ENCODE results near the gene PTPRD. TPM values are rescaled to one million over a fixed set of nuclear protein-coding genes. Genes with fewer than 3 reads are reported as not detected.

The PTPRD gene
- total RNA-seq, 4 donors from 2014 or later: 0.78 to 11.7 (median 1.6) TPM

GRCh38 chr9:8268216-8268878 lies 2344.5 kb downstream of the PTPRD start:
- ATAC-seq (peak in 1 of 2 donors; percentile 39), DNase-seq (no peak)
- in situ Hi-C loops (cut with MboI; ENCODE audit: low sequenced_read_pairs in 4 of 4) (no loop called here), intact Hi-C loops (cut with DNase I; ENCODE audit: low total_unique reads) (no loop called here)
- TF ChIP-seq CTCF (IDR thresholded peaks at IDR 0.05 in 4 of 5, conservative IDR thresholded peaks at IDR 0.05 in 1 of 5) (no peak), POLR2A (IDR thresholded peaks at IDR 0.05) (no peak)
- Histone ChIP-seq H3K9me3 (no peaks in the 10 kb centered on the region), H3K4me1 (no peaks in the 10 kb centered on the region), H3K4me3 (no peak overlapping the region), H3K27me3 (no peaks in the 10 kb centered on the region), H3K27ac (no peak overlapping the region), H3K36me3 (no peaks in the 10 kb centered on the region)

GRCh38 chr9:8267636-8268035 lies 2345.2 kb downstream of the PTPRD start:
- Histone ChIP-seq H3K27ac (no peak overlapping the region), H3K4me1 (peaks cover 4 to 5% of the 10 kb centered on the region in 2 donors), H3K36me3 (no peaks in the 10 kb centered on the region), H3K27me3 (no peaks in the 10 kb centered on the region), H3K4me3 (no peak overlapping the region), H3K9me3 (no peaks in the 10 kb centered on the region)
- ATAC-seq (no peak), DNase-seq (no peak)
- in situ Hi-C loops (cut with MboI; ENCODE audit: low sequenced_read_pairs in 4 of 4) (no loop called here), intact Hi-C loops (cut with DNase I; ENCODE audit: low total_unique reads) (no loop called here)
- TF ChIP-seq CTCF (IDR thresholded peaks at IDR 0.05 in 4 of 5, conservative IDR thresholded peaks at IDR 0.05 in 1 of 5): no peak
- no peak for TF ChIP-seq POLR2A (IDR thresholded peaks at IDR 0.05)

- in situ Hi-C loops (cut with MboI; ENCODE audit: low sequenced_read_pairs in 4 of 4) (no loop called here), intact Hi-C loops (cut with DNase I; ENCODE audit: low total_unique reads) (no loop called here)
- Histone ChIP-seq H3K9me3 (no peaks in the 10 kb centered on the region), H3K27me3 (no peaks in the 10 kb centered on the region), H3K4me3 (no peak overlapping the region), H3K36me3 (no peaks in the 10 kb centered on the region), H3K27ac (no peak overlapping the region), H3K4me1 (peaks cover 7 to 8% of the 10 kb centered on the region in 2 donors)
- ATAC-seq (no peak), DNase-seq (no peak)
- TF ChIP-seq CTCF (IDR thresholded peaks at IDR 0.05 in 4 of 5, conservative IDR thresholded peaks at IDR 0.05 in 1 of 5) (no peak), POLR2A (IDR thresholded peaks at IDR 0.05) (no peak)
These were observed 2345.9 kb downstream of the PTPRD start for GRCh38 chr9:8266861-8267260.

- no peak overlapping the region for H3K27ac ChIP-seq
- ATAC-seq (no peak), DNase-seq (no peak)
- H3K4me1 ChIP-seq: peaks cover 7 to 8% of the 10 kb centered on the region in 2 donors
- no peaks in the 10 kb centered on the region for H3K27me3 ChIP-seq
- TF ChIP-seq CTCF (IDR thresholded peaks at IDR 0.05 in 4 of 5, conservative IDR thresholded peaks at IDR 0.05 in 1 of 5) (no peak), POLR2A (IDR thresholded peaks at IDR 0.05) (no peak)
- no peaks in the 10 kb centered on the region for H3K36me3 ChIP-seq
- in situ Hi-C loops (cut with MboI; ENCODE audit: low sequenced_read_pairs in 4 of 4) (no loop called here), intact Hi-C loops (cut with DNase I; ENCODE audit: low total_unique reads) (no loop called here)
- no peaks in the 10 kb centered on the region for H3K9me3 ChIP-seq
- H3K4me3 ChIP-seq: no peak overlapping the region
These were observed 2347.5 kb downstream of the PTPRD start for GRCh38 chr9:8265281-8265680.
